Measurements from ENCODE around the gene AOAH. TPM values are rescaled to one million over a fixed set of nuclear protein-coding genes. Genes with fewer than 3 reads are reported as not detected.

AOAH gene
- total and polyA plus RNA-seq, 2 of the 13 experiments (the other 11 are each of a cell fraction or from before 2014, with no cell fraction given): not detected

DNA sequence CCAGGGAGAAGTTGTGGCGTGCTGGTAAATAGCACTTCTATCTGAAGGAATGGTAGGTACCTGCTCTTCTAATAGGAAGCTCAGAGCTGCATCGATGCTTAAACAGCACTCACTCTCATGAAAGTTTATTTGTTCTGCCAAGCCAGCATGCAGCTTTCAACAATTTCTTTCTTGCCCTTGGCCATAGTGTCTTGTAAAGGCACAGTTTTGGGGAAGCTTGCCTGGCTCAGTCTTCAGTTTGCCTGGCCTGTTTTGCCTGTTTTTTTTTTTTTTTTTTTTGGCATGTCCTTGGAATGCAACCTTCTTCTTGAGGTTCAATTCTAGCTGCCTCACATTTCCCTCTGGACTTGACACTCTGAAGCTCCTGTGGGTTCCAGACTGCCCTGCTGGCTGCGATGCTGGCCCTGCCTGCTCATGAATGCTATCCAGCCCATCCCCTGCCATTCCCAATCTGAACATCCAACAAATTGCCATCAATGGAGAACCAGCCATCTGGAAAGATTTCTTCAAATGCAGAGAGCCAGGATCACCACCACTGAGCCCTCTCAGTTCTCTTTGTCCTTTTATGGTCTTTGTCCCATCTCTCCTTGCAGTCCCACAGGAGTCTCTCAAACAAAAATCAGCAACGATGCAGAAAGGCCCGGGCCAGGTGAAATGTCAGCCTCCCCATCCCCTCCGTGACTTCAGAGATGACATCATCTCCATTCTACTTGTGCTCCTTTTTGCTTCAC lies 200.8 kb downstream of the AOAH start:
- ATAC-seq (no peak), FAIRE-seq (no peak), DNase-seq (ENCODE audit: low spot score) (no peak)
- no peaks in the 10 kb centered on the region for H3K79me2 ChIP-seq (ENCODE audit: insufficient read depth, low read length)
- H3K9me3 ChIP-seq (ENCODE audit: low read length): no peaks in the 10 kb centered on the region
- intact Hi-C loops (cut with micrococcal nuclease; ENCODE audit: unreplicated experiment) (no loop called here), in situ Hi-C loops (cut with HindIII; ENCODE audit: extremely low pct_ligation_motif_present, low pct_unique_long_range_greater_than_20kb) (no loop called here)
- H3K9ac ChIP-seq (ENCODE audit: insufficient read depth, low read depth, low read length): no peak overlapping the region
- no peak overlapping the region for H3K4me3 ChIP-seq (replicated peaks in 1 of 3; ENCODE audit: insufficient read depth in 1 of 3, low read depth in 2 of 3, low read length in 3 of 3)
- CTCF ChIA-PET (ENCODE audit: low intra/inter-chr PET ratio, low total read pairs): no interaction called here
- no peak overlapping the region for H3K4me2 ChIP-seq (ENCODE audit: low read depth, low read length)
- no peaks in the 10 kb centered on the region for H4K20me1 ChIP-seq (ENCODE audit: insufficient read depth, low read length)
- TF ChIP-seq, protein P1, sequence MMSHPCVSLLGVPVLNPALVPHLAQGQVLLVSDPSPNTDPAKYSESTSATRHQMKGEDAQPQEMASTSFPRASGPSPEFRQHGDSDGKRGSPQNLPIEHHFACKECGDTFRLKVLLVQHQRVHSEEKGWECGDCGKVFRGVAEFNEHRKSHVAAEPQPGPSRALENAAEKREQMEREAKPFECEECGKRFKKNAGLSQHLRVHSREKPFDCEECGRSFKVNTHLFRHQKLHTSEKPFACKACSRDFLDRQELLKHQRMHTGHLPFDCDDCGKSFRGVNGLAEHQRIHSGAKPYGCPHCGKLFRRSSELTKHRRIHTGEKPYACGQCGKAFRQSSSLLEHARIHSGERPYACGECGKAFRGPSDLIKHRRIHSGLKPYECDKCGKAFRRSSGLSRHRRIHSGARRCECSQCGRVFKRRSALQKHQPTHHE (CRISPR knock-in tag; IDR thresholded peaks at IDR 0.05; ENCODE audit: borderline replicate concordance): no peak
- TF ChIP-seq MIER3 (CRISPR knock-in tag; IDR thresholded peaks at IDR 0.05; ENCODE audit: borderline replicate concordance) (no peak), FIP1L1 (IDR thresholded peaks at IDR 0.05; ENCODE audit: borderline replicate concordance, insufficient read depth, low read depth, low read length) (no peak), ATF7 (IDR thresholded peaks at IDR 0.05) (peak; percentile 80), ATF7 (CRISPR knock-in tag; IDR thresholded peaks at IDR 0.05) (no peak), ZNF496 (CRISPR knock-in tag; IDR thresholded peaks at IDR 0.05; ENCODE audit: insufficient replicate concordance) (no peak)
- H3K4me1 ChIP-seq (ENCODE audit: insufficient read depth, low read length): no peaks in the 10 kb centered on the region
- no peaks in the 10 kb centered on the region for H3K36me3 ChIP-seq (replicated peaks in 1 of 2; ENCODE audit: control insufficient read depth in 1 of 2, insufficient read depth in 2 of 2, low read length in 2 of 2)
- H3K27ac ChIP-seq (ENCODE audit: extremely low read length, insufficient read depth, low read length): no peak overlapping the region
- BruUV-seq (replicated peaks): no TSS peak
- POLR2A ChIA-PET: no interaction called here
- no peak overlapping the region for H2AFZ ChIP-seq (ENCODE audit: low read length)
- H3K27me3 ChIP-seq (ENCODE audit: control insufficient read depth in 1 of 2, insufficient read depth in 2 of 2, low read length in 2 of 2): peaks cover 0 to 6% of the 10 kb centered on the region in 2 experiments; a peak in 1 of 5 replicates
- 52% methylated on average over 6 of the region's 6 CpGs for WGBS (ENCODE audit: low lambda C conversion rate)

Data from HepG2 (cell line).